Mesenchymal stem cell (in vitro differentiated cells and primary cell): Measurements from ENCODE around the gene AHCYL1.

ENCODE experiments used
- DNase-seq: peaks from one replicate; pipeline ENCODE4 v3.0.0-alpha.2; 2013
- H2AFZ ChIP-seq: one replicate; pipeline ENCODE4 v1.6.1; 2013; ENCODE audit warnings: low read depth, mild to moderate bottlenecking, control low read depth, inconsistent platforms, low read length, moderate library complexity
- H2AK5ac ChIP-seq: 2 replicates; pipeline ENCODE4 v1.6.1; 2013; ENCODE audit warnings: low read length, moderate library complexity, mild to moderate bottlenecking, inconsistent platforms; ENCODE audit not compliant: severe bottlenecking
- H2BK120ac ChIP-seq: one replicate; pipeline ENCODE4 v1.6.1; 2013; ENCODE audit warnings: low read depth, mild to moderate bottlenecking, inconsistent platforms, low read length, moderate library complexity
- H2BK12ac ChIP-seq, 2 experiments: one replicate each; pipeline ENCODE4 v1.6.1; 2013; ENCODE audit warnings: inconsistent platforms in 2 of 2, low read length in 2 of 2, mild to moderate bottlenecking in 2 of 2, moderate library complexity in 2 of 2, control low read depth in 1 of 2
- H2BK15ac ChIP-seq: one replicate; pipeline ENCODE4 v1.6.1; 2013; ENCODE audit warnings: mild to moderate bottlenecking, low read depth, inconsistent platforms; ENCODE audit not compliant: poor library complexity, severe bottlenecking
- H2BK5ac ChIP-seq: 2 replicates; pipeline ENCODE4 v1.6.1; 2013; ENCODE audit warnings: low read depth, mild to moderate bottlenecking, low read length, control low read depth, inconsistent platforms; ENCODE audit not compliant: poor library complexity, severe bottlenecking
- H3K14ac ChIP-seq, 2 experiments: one replicate each; pipeline ENCODE4 v1.6.1; 2013; ENCODE audit warnings: inconsistent platforms in 2 of 2, low read length in 2 of 2, control low read depth in 1 of 2, mild to moderate bottlenecking in 1 of 2, moderate library complexity in 1 of 2
- H3K18ac ChIP-seq, 2 experiments: one replicate each; pipeline ENCODE4 v1.6.1; 2013; ENCODE audit warnings: inconsistent platforms in 2 of 2, low read length in 2 of 2, control low read depth in 1 of 2, low read depth in 1 of 2, mild to moderate bottlenecking in 1 of 2
- H3K23ac ChIP-seq, 2 experiments: one replicate each; pipeline ENCODE4 v1.6.1; 2013; ENCODE audit warnings: inconsistent platforms in 2 of 2, low read length in 2 of 2, mild to moderate bottlenecking in 2 of 2, moderate library complexity in 2 of 2, control low read depth in 1 of 2
- H3K27ac ChIP-seq: 2 replicates; pipeline ENCODE4 v1.5.1; 2013; ENCODE audit warnings: mild to moderate bottlenecking, moderate library complexity, low read length, control low read depth, inconsistent platforms; ENCODE audit not compliant: poor library complexity, severe bottlenecking
- H3K27me3 ChIP-seq, 2 experiments: 2 replicates each; pipeline versions ENCODE4 v1.6.1 to v1.7.0; 2013; ENCODE audit warnings: low read length in 2 of 2, mild to moderate bottlenecking in 2 of 2, moderate library complexity in 2 of 2, control low read depth in 1 of 2, inconsistent platforms in 1 of 2; ENCODE audit not compliant: control insufficient read depth in 1 of 2, insufficient read depth in 1 of 2
- H3K36me3 ChIP-seq, 2 experiments: 2 replicates each; pipeline versions ENCODE4 v1.6.1 to v1.7.0; 2013; ENCODE audit warnings: low read length in 2 of 2, control low read depth in 1 of 2, inconsistent platforms in 1 of 2, low read depth in 1 of 2, mild to moderate bottlenecking in 1 of 2; ENCODE audit not compliant: insufficient read depth in 2 of 2, control insufficient read depth in 1 of 2
- H3K4ac ChIP-seq, 2 experiments: one replicate each; pipeline ENCODE4 v1.6.1; 2013; ENCODE audit warnings: inconsistent platforms in 2 of 2, low read length in 2 of 2, mild to moderate bottlenecking in 2 of 2, moderate library complexity in 2 of 2, control low read depth in 1 of 2, low read depth in 1 of 2
- H3K4me1 ChIP-seq: 2 replicates; pipeline ENCODE4 v1.6.1; 2013; ENCODE audit warnings: low read depth, low read length, control low read depth; ENCODE audit not compliant: control insufficient read depth, insufficient read depth
- H3K4me2 ChIP-seq: 2 replicates; pipeline ENCODE4 v1.6.1; 2013; ENCODE audit warnings: low read length, mild to moderate bottlenecking, inconsistent platforms; ENCODE audit not compliant: poor library complexity, severe bottlenecking
- H3K4me3 ChIP-seq, 2 experiments: 2 replicates each; pipeline versions ENCODE4 v1.5.1 to v1.7.0; 2013; ENCODE audit warnings: low read length in 2 of 2, mild to moderate bottlenecking in 2 of 2, control low read depth in 1 of 2, low read depth in 1 of 2; ENCODE audit not compliant: insufficient read depth in 1 of 2
- H3K79me1 ChIP-seq: replicated peaks from 2 replicates; pipeline ENCODE4 v1.6.1; 2013; ENCODE audit warnings: mild to moderate bottlenecking, control low read depth, low read length, inconsistent platforms; ENCODE audit not compliant: poor library complexity, severe bottlenecking
- H3K9ac ChIP-seq: 2 replicates; pipeline ENCODE4 v1.7.0; 2013; ENCODE audit warnings: mild to moderate bottlenecking, low read length, moderate library complexity
- H3K9me3 ChIP-seq: 2 replicates; pipeline ENCODE4 v1.7.0; 2013; ENCODE audit warnings: mild to moderate bottlenecking, low read length; ENCODE audit not compliant: control insufficient read depth
- H4K8ac ChIP-seq: one replicate; pipeline ENCODE4 v1.6.1; 2013; ENCODE audit warnings: inconsistent platforms, mild to moderate bottlenecking, low read length, moderate library complexity
- H4K91ac ChIP-seq: one replicate; pipeline ENCODE4 v1.6.1; 2013; ENCODE audit warnings: mild to moderate bottlenecking, low read length, inconsistent platforms
- WGBS: methylation state at CpG from one replicate; pipeline ENCODE4 v1.1.7; 2013; ENCODE audit warnings: mixed read lengths; 5-methylcytosine and 5-hydroxymethylcytosine counted together

The AHCYL1 gene

DNA sequence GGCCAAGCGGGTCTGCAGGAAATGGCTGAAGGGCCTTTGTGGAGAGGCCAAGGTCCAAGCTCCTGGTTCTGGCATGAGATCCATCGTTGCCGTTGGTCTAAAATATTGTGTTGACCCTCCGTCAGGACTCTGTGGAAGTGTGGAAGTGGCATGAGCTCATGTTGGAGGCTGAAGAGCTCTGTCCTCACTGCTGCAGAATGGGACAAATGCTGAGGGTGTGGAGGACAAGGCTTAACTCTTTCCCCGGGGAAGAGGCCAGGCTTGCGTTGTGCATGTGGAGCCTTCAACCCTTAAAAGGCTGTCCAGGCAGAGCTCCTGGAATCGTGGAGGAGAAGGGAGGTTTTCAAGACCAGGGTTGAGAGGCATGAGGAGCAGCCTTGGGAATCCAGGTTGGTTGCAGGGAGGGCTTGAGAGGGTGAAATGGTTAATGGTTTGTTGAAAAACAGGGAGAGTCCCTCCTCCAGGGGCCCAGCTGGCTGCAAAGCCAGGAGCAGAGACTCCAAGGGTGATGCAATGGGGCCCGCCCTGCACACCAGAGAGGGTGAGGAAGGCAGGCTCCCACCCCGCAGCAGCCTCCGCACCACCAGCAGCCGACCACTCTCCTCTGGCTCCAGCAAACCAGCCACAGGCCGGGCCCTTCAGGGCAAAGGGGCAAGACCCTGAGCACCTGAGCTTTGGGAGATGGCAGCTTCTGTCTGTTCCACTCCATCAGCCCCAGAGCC is 6.7 kb upstream of the AHCYL1 start:
- no peak overlapping the region for H3K23ac ChIP-seq
- H2BK15ac ChIP-seq = peak overlapping the region; percentile 76
- no peaks in the 10 kb centered on the region for H3K9me3 ChIP-seq
- peak overlapping the region; percentile 63 for H3K18ac ChIP-seq
- no peak overlapping the region for H2BK5ac ChIP-seq
- no peak overlapping the region for H3K27ac ChIP-seq
- no peaks in the 10 kb centered on the region for H3K27me3 ChIP-seq
- peaks cover 21% of the 10 kb centered on the region for H3K4me1 ChIP-seq
- peak overlapping the region; percentile 26 for H2AK5ac ChIP-seq
- peak overlapping the region; percentile 26 for H3K9ac ChIP-seq
- H3K4me2 ChIP-seq = no peak overlapping the region
- peak overlapping the region; percentile 62 to 72 for H3K4ac ChIP-seq
- H3K79me1 ChIP-seq = no peaks in the 10 kb centered on the region
- H2AFZ ChIP-seq = no peak overlapping the region
- H4K91ac ChIP-seq = peak overlapping the region; percentile 30
- no peaks in the 10 kb centered on the region for H3K36me3 ChIP-seq
- no peak for DNase-seq
- H2BK12ac ChIP-seq = peak overlapping the region; percentile 66 to 90
- 98% methylated on average over 12 of the region's 12 CpGs for WGBS
- H3K4me3 ChIP-seq = peak overlapping the region in 1 of 2 experiments; percentile 48
- no peak overlapping the region for H3K14ac ChIP-seq
- peak overlapping the region; percentile 96 for H2BK120ac ChIP-seq
- H4K8ac ChIP-seq = no peak overlapping the region

DNA sequence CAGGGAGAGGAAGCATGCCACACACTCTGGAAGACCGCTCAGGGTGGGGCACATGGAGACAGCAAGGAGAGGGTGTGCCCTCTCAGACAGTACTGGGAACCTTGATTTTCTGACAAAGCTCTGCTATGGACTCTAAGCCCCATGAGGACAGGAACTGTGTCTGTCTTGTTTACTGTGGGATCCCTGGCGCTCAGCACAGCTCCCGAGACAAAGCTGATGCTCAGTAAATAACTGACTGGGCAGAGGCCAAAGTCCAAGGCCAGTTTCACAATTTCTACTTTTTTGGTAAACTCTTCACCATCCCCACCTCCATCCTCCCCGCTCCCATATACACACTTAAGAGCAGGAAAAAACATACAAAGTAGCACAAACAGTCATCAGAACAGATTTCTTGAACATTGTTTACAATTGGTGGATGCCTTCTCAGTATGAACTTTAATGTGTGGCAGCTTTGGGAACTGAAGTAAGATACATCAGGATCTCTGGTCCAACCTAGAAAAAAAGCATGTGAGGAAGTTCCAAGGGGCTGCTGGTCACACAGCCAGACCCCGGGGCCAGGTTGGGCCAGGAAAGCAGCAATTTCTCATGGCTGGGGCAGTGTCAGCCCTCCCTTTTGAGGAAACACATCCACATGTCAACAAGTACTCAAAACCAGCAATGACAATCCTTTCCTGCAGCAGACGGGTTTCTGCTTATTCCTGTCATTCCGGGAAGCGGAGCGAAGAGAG is 5.6 kb upstream of the AHCYL1 start:
- peak overlapping the region; percentile 54 for H3K9ac ChIP-seq
- H2AFZ ChIP-seq = no peak overlapping the region
- peak overlapping the region in 1 of 2 experiments; percentile 1 for H3K14ac ChIP-seq
- no peak overlapping the region for H2AK5ac ChIP-seq
- peak overlapping the region in 1 of 2 experiments; percentile 19 for H3K4me3 ChIP-seq
- no peaks in the 10 kb centered on the region for H3K27me3 ChIP-seq
- H3K27ac ChIP-seq = no peak overlapping the region
- peak overlapping the region; percentile 54 to 90 for H3K4ac ChIP-seq
- H4K8ac ChIP-seq = peak overlapping the region; percentile 22
- no peak overlapping the region for H2BK5ac ChIP-seq
- peak overlapping the region; percentile 96 for H2BK120ac ChIP-seq
- peaks cover 23% of the 10 kb centered on the region for H3K4me1 ChIP-seq
- H3K36me3 ChIP-seq = no peaks in the 10 kb centered on the region
- no peak overlapping the region for H3K4me2 ChIP-seq
- H2BK15ac ChIP-seq = peak overlapping the region; percentile 17
- DNase-seq = peak; percentile 76
- no peaks in the 10 kb centered on the region for H3K9me3 ChIP-seq
- WGBS = 34% methylated on average over 9 of the region's 9 CpGs
- H4K91ac ChIP-seq = peak overlapping the region; percentile 34
- peak overlapping the region; percentile 89 to 96 for H3K18ac ChIP-seq
- peak overlapping the region in 1 of 2 experiments; percentile 27 for H3K23ac ChIP-seq
- H2BK12ac ChIP-seq = peak overlapping the region; percentile 90 to 99
- H3K79me1 ChIP-seq = no peaks in the 10 kb centered on the region

DNA sequence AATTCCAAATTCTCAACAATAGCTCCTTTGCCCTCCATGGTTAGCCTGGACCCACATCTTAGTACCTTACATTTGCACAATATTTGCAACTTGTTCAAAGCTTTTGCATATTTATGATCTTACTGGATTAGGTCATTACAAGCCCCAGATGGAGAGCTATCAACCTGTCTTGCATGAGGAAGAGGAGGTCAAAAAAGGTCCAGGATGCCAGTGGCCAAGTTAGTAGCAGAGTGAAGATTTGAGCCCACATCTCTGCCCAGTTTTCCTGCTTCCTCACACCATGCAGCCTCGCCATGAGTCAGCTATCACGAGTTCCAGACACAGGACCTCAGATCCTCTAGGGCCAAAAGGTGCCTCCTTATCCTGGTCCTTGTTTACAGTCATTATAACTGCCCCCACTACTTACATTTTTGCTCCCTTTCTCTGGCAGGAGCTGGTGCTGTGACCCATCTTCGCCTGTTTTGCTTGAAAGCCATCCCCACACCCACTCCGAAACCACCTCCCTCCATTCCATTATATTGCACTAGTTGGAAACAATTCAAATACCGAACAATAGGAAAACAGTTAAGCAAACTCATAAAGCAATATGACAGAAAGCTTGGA is 5.0 kb upstream of the AHCYL1 start:
- H3K14ac ChIP-seq = no peak overlapping the region

More for the DNA sequence above, 5.0 kb upstream of the AHCYL1 start:
- Histone ChIP-seq H4K8ac (peak overlapping the region; percentile 13), H3K27ac (no peak overlapping the region), H2BK12ac (peak overlapping the region; percentile 84 to 99), H2BK15ac (peak overlapping the region; percentile 17), H3K4me1 (peaks cover 28% of the 10 kb centered on the region), H2AFZ (no peak overlapping the region), H3K4ac (peak overlapping the region; percentile 54 to 90), H3K4me3 (peak overlapping the region in 1 of 2 experiments; percentile 5), H3K36me3 (no peaks in the 10 kb centered on the region), H3K9me3 (no peaks in the 10 kb centered on the region), H4K91ac (peak overlapping the region; percentile 34), H2AK5ac (peak overlapping the region; percentile 21), H3K4me2 (no peak overlapping the region), H3K23ac (peak overlapping the region in 1 of 2 experiments; percentile 27), H3K9ac (peak overlapping the region; percentile 54), H2BK5ac (no peak overlapping the region), H2BK120ac (peak overlapping the region; percentile 54), H3K18ac (peak overlapping the region; percentile 89 to 96), H3K79me1 (no peaks in the 10 kb centered on the region), H3K27me3 (no peaks in the 10 kb centered on the region)
- peak; percentile 83 for DNase-seq
- 19% methylated on average over 4 of the region's 5 CpGs for WGBS
